IMR-90 (cell line): ENCODE data around the gene AGAP1. TPM values are rescaled to one million over a fixed set of nuclear protein-coding genes. Genes with fewer than 3 reads are reported as not detected.

Source experiments
- ATAC-seq: fragments of 200-7000 bp; cut with Tn5 transposase; 2 replicates; pipeline ENCODE4 v1.9.1; 2020; ENCODE audit warnings: low read depth, mild to moderate bottlenecking, moderate library complexity
- BruUV-seq: library from RNA; stranded (reverse); fragments of 400-500 nt; replicated peaks from 2 replicates; lab custom pipeline; 2021; lab: Mats Ljungman, UMichigan
- CTCF ChIA-PET: fragments of 300-600 bp; formaldehyde crosslinking; extraction: SDS; loops from one replicate; lab custom pipeline; 2021; ENCODE audit warnings: antibody characterized with exemption; lab: Yijun Ruan, JAX
- POLR2A ChIA-PET: fragments of 300-600 bp; sonication (Branson Sonifier 250); formaldehyde crosslinking; loops from one replicate; lab custom pipeline; 2022; ENCODE audit warnings: antibody characterized with exemption; ENCODE audit not compliant: unreplicated experiment; lab: Charles Lee
- DNase-seq: peaks from one replicate; pipeline ENCODE4 v3.0.0; 2013
- H2AFZ ChIP-seq: replicated peaks from 2 replicates; pipeline ENCODE3; 2013; ENCODE audit warnings: low read length, mild to moderate bottlenecking; ENCODE audit not compliant: poor library complexity
- H2AK5ac ChIP-seq: 2 replicates; pipeline ENCODE4 v1.6.1; 2013; ENCODE audit warnings: low read depth, low read length, inconsistent platforms
- H2AK9ac ChIP-seq: replicated peaks from 2 replicates; pipeline ENCODE3; 2013; ENCODE audit warnings: mild to moderate bottlenecking, low read depth, low read length, moderate library complexity; ENCODE audit not compliant: poor library complexity
- H2BK120ac ChIP-seq: 2 replicates; pipeline ENCODE4 v1.6.1; 2013; ENCODE audit warnings: low read depth, low read length, inconsistent platforms
- H2BK15ac ChIP-seq: 3 replicates; pipeline ENCODE4 v1.6.1; 2013; ENCODE audit warnings: low read depth, low read length, inconsistent platforms
- H2BK20ac ChIP-seq: 2 replicates; pipeline ENCODE4 v1.6.1; 2013; ENCODE audit warnings: low read depth, mild to moderate bottlenecking, inconsistent platforms, low read length, moderate library complexity
- H2BK5ac ChIP-seq: 2 replicates; pipeline ENCODE4 v1.6.1; 2013; ENCODE audit warnings: mild to moderate bottlenecking, low read depth, low read length, inconsistent platforms; ENCODE audit not compliant: poor library complexity, severe bottlenecking
- H3K14ac ChIP-seq: replicated peaks from 2 replicates; pipeline ENCODE4 v1.6.1; 2013; ENCODE audit warnings: low read depth, low read length, inconsistent platforms
- H3K18ac ChIP-seq: 2 replicates; pipeline ENCODE4 v1.6.1; 2013; ENCODE audit warnings: low read depth, low read length, control low read depth
- H3K23ac ChIP-seq: 2 replicates; pipeline ENCODE4 v1.6.1; 2013; ENCODE audit warnings: low read depth, low read length, inconsistent platforms
- H3K27ac ChIP-seq: 2 replicates; pipeline ENCODE4 v1.5.1; 2013; ENCODE audit warnings: mild to moderate bottlenecking, control low read depth, low read length; ENCODE audit not compliant: insufficient read depth
- H3K27me3 ChIP-seq: 2 replicates; pipeline ENCODE4 v1.6.1; 2013; ENCODE audit warnings: low read length; ENCODE audit not compliant: control insufficient read depth, insufficient read depth
- H3K36me3 ChIP-seq: 2 replicates; pipeline ENCODE4 v1.6.1; 2013; ENCODE audit warnings: low read length, mixed read lengths; ENCODE audit not compliant: control insufficient read depth, insufficient read depth
- H3K4ac ChIP-seq: 2 replicates; pipeline ENCODE4 v1.6.1; 2013; ENCODE audit warnings: low read depth, low read length, inconsistent platforms
- H3K4me1 ChIP-seq: 2 replicates; pipeline ENCODE4 v1.6.1; 2013; ENCODE audit warnings: low read length, mixed read lengths; ENCODE audit not compliant: control insufficient read depth, insufficient read depth
- H3K4me2 ChIP-seq: 2 replicates; pipeline ENCODE4 v1.6.1; 2013; ENCODE audit warnings: low read depth, mild to moderate bottlenecking, control low read depth, low read length, moderate library complexity
- H3K4me3 ChIP-seq: 2 replicates; pipeline ENCODE4 v1.5.1; 2013; ENCODE audit warnings: low read depth, mild to moderate bottlenecking, control low read depth, low read length, moderate library complexity; ENCODE audit not compliant: insufficient read depth
- H3K56ac ChIP-seq: 2 replicates; pipeline ENCODE4 v1.6.1; 2013; ENCODE audit warnings: low read length, inconsistent platforms; ENCODE audit not compliant: insufficient read depth; ENCODE audit errors: extremely low read depth
- H3K79me1 ChIP-seq, 2 experiments: 2 replicates each; pipeline ENCODE4 v1.6.1; 2013; ENCODE audit warnings: low read length in 2 of 2, inconsistent platforms in 1 of 2, low read depth in 1 of 2
- H3K9ac ChIP-seq: 2 replicates; pipeline ENCODE4 v1.6.1; 2013; ENCODE audit warnings: low read depth, low read length, control low read depth
- H3K9me1 ChIP-seq: 2 replicates; pipeline ENCODE4 v1.6.1; 2013; ENCODE audit warnings: low read length, inconsistent platforms; ENCODE audit not compliant: insufficient read depth
- H3K9me3 ChIP-seq: 2 replicates; pipeline ENCODE4 v1.6.1; 2013; ENCODE audit warnings: low read length; ENCODE audit not compliant: control insufficient read depth, insufficient read depth
- H4K20me1 ChIP-seq: 2 replicates; pipeline ENCODE4 v1.6.1; 2013; ENCODE audit warnings: low read length, inconsistent platforms; ENCODE audit not compliant: insufficient read depth
- H4K5ac ChIP-seq: 2 replicates; pipeline ENCODE4 v1.6.1; 2013; ENCODE audit warnings: mild to moderate bottlenecking, low read depth, low read length, control low read depth
- H4K8ac ChIP-seq, 2 experiments: 2 replicates each; pipeline ENCODE4 v1.6.1; 2013; ENCODE audit warnings: low read depth in 2 of 2, low read length in 2 of 2, control low read depth in 1 of 2, inconsistent platforms in 1 of 2
- H4K91ac ChIP-seq: 2 replicates; pipeline ENCODE4 v1.6.1; 2013; ENCODE audit warnings: low read depth, low read length, inconsistent platforms; ENCODE audit not compliant: insufficient read depth
- BHLHE40 ChIP-seq: fragments of 150-350 bp; IDR thresholded peaks from 2 replicates; pipeline ENCODE4 v1.6.1; 2016; ENCODE audit warnings: mild to moderate bottlenecking, low read depth, low read length
- CEBPB ChIP-seq: IDR thresholded peaks from 2 replicates; pipeline ENCODE4 v1.6.1; 2012; ENCODE audit warnings: low read depth, low read length, improper control_type of control experiment
- CHD1 ChIP-seq: IDR thresholded peaks from 2 replicates; pipeline ENCODE4 v1.6.1; 2012; ENCODE audit warnings: low read depth, low read length, improper control_type of control experiment
- CTCF ChIP-seq: conservative IDR thresholded peaks from 2 replicates; pipeline ENCODE4 v1.5.1; 2012; ENCODE audit warnings: mild to moderate bottlenecking, low read depth, low read length, improper control_type of control experiment
- FOS ChIP-seq: fragments of 150-350 bp; IDR thresholded peaks from 2 replicates; pipeline ENCODE4 v1.6.1; 2016; ENCODE audit warnings: low read depth, low read length
- MAFK ChIP-seq: IDR thresholded peaks from 2 replicates; pipeline ENCODE4 v1.6.1; 2012; ENCODE audit warnings: low read depth, low read length, improper control_type of control experiment
- MXI1 ChIP-seq: IDR thresholded peaks from 2 replicates; pipeline ENCODE4 v1.6.1; 2012; ENCODE audit warnings: low read depth, mild to moderate bottlenecking, low read length, moderate library complexity, borderline replicate concordance
- NFE2L2 ChIP-seq: fragments of 150-350 bp; IDR thresholded peaks from 2 replicates; pipeline ENCODE4 v1.6.1; 2016; ENCODE audit warnings: low read depth, mild to moderate bottlenecking, low read length
- POLR2A ChIP-seq: IDR thresholded peaks from 2 replicates; pipeline ENCODE4 v1.6.1; 2012; ENCODE audit warnings: mild to moderate bottlenecking, low read depth, low read length
- RAD21 ChIP-seq: IDR thresholded peaks from 2 replicates; pipeline ENCODE4 v1.6.1; 2012; ENCODE audit warnings: low read length, improper control_type of control experiment
- RFX5 ChIP-seq: IDR thresholded peaks from 2 replicates; pipeline ENCODE4 v1.8.0; 2012; ENCODE audit warnings: low read depth, mild to moderate bottlenecking, low read length, moderate library complexity
- SMC3 ChIP-seq: fragments of 150-350 bp; IDR thresholded peaks from 2 replicates; pipeline ENCODE4 v1.6.1; 2016; ENCODE audit warnings: low read depth, mild to moderate bottlenecking, antibody characterized with exemption, low read length, moderate library complexity
- WGBS, 2 experiments: methylation state at CpG; one replicate each; pipeline versions ENCODE4 v1.1.5 to v1.1.7; 2013; ENCODE audit warnings: missing lambda C conversion rate in 2 of 2; ENCODE audit not compliant: insufficient read length in 1 of 2; ENCODE audit errors: extremely low coverage in 2 of 2; 5-methylcytosine and 5-hydroxymethylcytosine counted together
- dilution Hi-C: fragments of 300-500 bp; cut with HindIII; formaldehyde crosslinking; loops from one replicate; pipeline ENCODE4 v1.14.3; 2018; ENCODE audit warnings: low sequenced_read_pairs; ENCODE audit not compliant: unreplicated experiment
- in situ Hi-C: fragments of 300-500 bp; cut with MboI; formaldehyde crosslinking; loops from 3 replicates; pipeline ENCODE4 v1.14.3; 2019; ENCODE audit warnings: low sequenced_read_pairs, inconsistent platforms, mixed read lengths
- intact Hi-C: fragments of 100-400 bp; cut with micrococcal nuclease; formaldehyde crosslinking; loops from 2 replicates; pipeline ENCODE4 v1.10.0; 2022
- polyA plus RNA-seq, 3 experiments: library from polyadenylated mRNA; depleted of rRNA; stranded (reverse); fragments of >200 nt; gene quantifications; 2 replicates each; pipeline ENCODE4 v1.2.3, GENCODE V29; 2012; ENCODE audit warnings: low replicate concordance in 1 of 3
- total RNA-seq: library from RNA; depleted of rRNA; stranded (reverse); fragments of >200 nt; gene quantifications from 2 replicates; pipeline ENCODE4 v1.2.3, GENCODE V29; 2012
- TF ChIP-seq, protein P1 (sequence below): fragments of 150-350 bp; IDR thresholded peaks from 2 replicates; pipeline ENCODE4 v1.6.1; 2017; ENCODE audit warnings: mild to moderate bottlenecking, antibody characterized with exemption, low read length, low read depth
- TF ChIP-seq, protein P2 (sequence below): fragments of 150-350 bp; IDR thresholded peaks from 2 replicates; pipeline ENCODE4 v1.6.1; 2016; ENCODE audit warnings: low read depth, mild to moderate bottlenecking, low read length, moderate library complexity, borderline replicate concordance

The AGAP1 gene
- total and polyA plus RNA-seq, 2 of the 4 experiments (the other 2 are of a cell fraction) = 15.1 to 16.4 TPM

- H2BK15ac ChIP-seq = no peak overlapping the region
- 100% methylated on average over 7 of the region's 12 CpGs; no CpG with 5 or more reads in 1 of the 2 experiments for WGBS, 2 experiments
- no peak overlapping the region for H3K4me2 ChIP-seq
- POLR2A ChIA-PET = no interaction called here
- H2BK20ac ChIP-seq = no peak overlapping the region
- intact Hi-C loops (no loop called here), in situ Hi-C loops (no loop called here), dilution Hi-C loops (no loop called here)
- no peak overlapping the region for H4K5ac ChIP-seq
- H2AK5ac ChIP-seq = no peak overlapping the region
- H2AFZ ChIP-seq = no peak overlapping the region
- H3K4me1 ChIP-seq = peaks cover 21% of the 10 kb centered on the region
- CTCF ChIA-PET = interaction anchor here (0.9 kb wide), 1 partner anchor 243 kb away, joined by 3 read pairs; no protein-coding TSS in a partner anchor
- H3K14ac ChIP-seq = no peak overlapping the region
- H3K36me3 ChIP-seq = no peaks in the 10 kb centered on the region; the same call in 1 of the 2 replicates
- H4K91ac ChIP-seq = no peak overlapping the region
- H3K4me3 ChIP-seq = no peak overlapping the region
- H2BK120ac ChIP-seq = no peak overlapping the region
- no peak overlapping the region for H3K27ac ChIP-seq
- no peaks in the 10 kb centered on the region for H3K9me3 ChIP-seq
- BruUV-seq = no TSS peak
- no peak overlapping the region for H3K23ac ChIP-seq
- H3K9ac ChIP-seq = no peak overlapping the region
- TF ChIP-seq CTCF (no peak), MAFK (no peak), CEBPB (no peak), FOS (no peak), NFE2L2 (no peak), BHLHE40 (no peak), POLR2A (no peak), RAD21 (no peak), CHD1 (no peak), SMC3 (no peak), MXI1 (no peak), RFX5 (no peak)
- TF ChIP-seq, protein P1, sequence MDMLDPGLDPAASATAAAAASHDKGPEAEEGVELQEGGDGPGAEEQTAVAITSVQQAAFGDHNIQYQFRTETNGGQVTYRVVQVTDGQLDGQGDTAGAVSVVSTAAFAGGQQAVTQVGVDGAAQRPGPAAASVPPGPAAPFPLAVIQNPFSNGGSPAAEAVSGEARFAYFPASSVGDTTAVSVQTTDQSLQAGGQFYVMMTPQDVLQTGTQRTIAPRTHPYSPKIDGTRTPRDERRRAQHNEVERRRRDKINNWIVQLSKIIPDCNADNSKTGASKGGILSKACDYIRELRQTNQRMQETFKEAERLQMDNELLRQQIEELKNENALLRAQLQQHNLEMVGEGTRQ = no peak
- TF ChIP-seq, protein P2, sequence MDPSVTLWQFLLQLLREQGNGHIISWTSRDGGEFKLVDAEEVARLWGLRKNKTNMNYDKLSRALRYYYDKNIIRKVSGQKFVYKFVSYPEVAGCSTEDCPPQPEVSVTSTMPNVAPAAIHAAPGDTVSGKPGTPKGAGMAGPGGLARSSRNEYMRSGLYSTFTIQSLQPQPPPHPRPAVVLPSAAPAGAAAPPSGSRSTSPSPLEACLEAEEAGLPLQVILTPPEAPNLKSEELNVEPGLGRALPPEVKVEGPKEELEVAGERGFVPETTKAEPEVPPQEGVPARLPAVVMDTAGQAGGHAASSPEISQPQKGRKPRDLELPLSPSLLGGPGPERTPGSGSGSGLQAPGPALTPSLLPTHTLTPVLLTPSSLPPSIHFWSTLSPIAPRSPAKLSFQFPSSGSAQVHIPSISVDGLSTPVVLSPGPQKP = no peak
- DNase-seq (no peak), ATAC-seq (no peak)
- no peak overlapping the region for H3K4ac ChIP-seq
- no peak overlapping the region for H4K8ac ChIP-seq
- no peak overlapping the region for H3K18ac ChIP-seq
- peaks cover 26% of the 10 kb centered on the region for H3K9me1 ChIP-seq
- no peaks in the 10 kb centered on the region for H3K27me3 ChIP-seq
- no peak overlapping the region for H2AK9ac ChIP-seq
- H2BK5ac ChIP-seq = no peak overlapping the region
- H3K56ac ChIP-seq = no peak overlapping the region
- H4K20me1 ChIP-seq = peaks cover 9% of the 10 kb centered on the region; the same call in 1 of the 2 replicates
- H3K79me1 ChIP-seq = 0 out of 4 replicates have a peak, but pooled peaks cover 0 to 4% of the 10 kb centered on the region in 2 experiments
Observed at GRCh38 chr2:235937936-235938335, 444.1 kb downstream of the AGAP1 start.
